Measurements from ENCODE around the gene FRMD4B. TPM values are rescaled to one million over a fixed set of nuclear protein-coding genes. Genes with fewer than 3 reads are reported as not detected.

FRMD4B gene
- total and polyA plus RNA-seq, 2 donors from 2014 or later: 11.8 to 50.5 TPM

- H3K27me3 ChIP-seq (ENCODE audit: control insufficient read depth, insufficient read depth, low read length): no peaks in the 10 kb centered on the region
- intact Hi-C loops (cut with DNase I): no loop called here
- FAIRE-seq: peak; percentile 30
- peak overlapping the region; percentile 53 to 84 (median 68) for H3K4me3 ChIP-seq (ENCODE audit: low read length in 3 of 3)
- H3K27ac ChIP-seq (ENCODE audit: low read depth in 2 of 2, low read length in 2 of 2): peak overlapping the region; percentile 59 to 79
- H3K9me3 ChIP-seq (ENCODE audit: control insufficient read depth in 2 of 3, insufficient read depth in 1 of 3, low read length in 3 of 3): no peaks in the 10 kb centered on the region
- peak in 4 of 5 donors; percentile 83 to 96 (median 90) for DNase-seq
- no peak for TF ChIP-seq CTCF (IDR thresholded peaks at IDR 0.05; ENCODE audit: borderline replicate concordance, extremely low read depth, insufficient read depth)
- H3K36me3 ChIP-seq (ENCODE audit: control insufficient read depth in 2 of 3, insufficient read depth in 3 of 3, low read length in 3 of 3): peaks cover 2 to 11% (median 3%) of the 10 kb centered on the region in 3 donors
- no peaks in the 10 kb centered on the region for H3K4me1 ChIP-seq (ENCODE audit: control insufficient read depth in 2 of 3, insufficient read depth in 2 of 3, low read depth in 1 of 3, low read length in 3 of 3)
- H3K9ac ChIP-seq (ENCODE audit: low read length in 3 of 3): peak overlapping the region; percentile 0 to 69 (median 1)
Observed at GRCh38 chr3:69200384-69201068, 185.4 kb downstream of the FRMD4B start.

GRCh38 chr3:69199942-69200341, 185.9 kb downstream of the FRMD4B start:
- Histone ChIP-seq H3K27me3 (ENCODE audit: control insufficient read depth, insufficient read depth, low read length) (no peaks in the 10 kb centered on the region), H3K27ac (ENCODE audit: low read depth in 2 of 2, low read length in 2 of 2) (peak overlapping the region; percentile 51 to 79), H3K4me3 (ENCODE audit: low read length in 3 of 3) (peak overlapping the region; percentile 53 to 84 (median 68)), H3K9me3 (ENCODE audit: control insufficient read depth in 2 of 3, insufficient read depth in 1 of 3, low read length in 3 of 3) (no peaks in the 10 kb centered on the region), H3K9ac (ENCODE audit: low read length in 3 of 3) (peak overlapping the region; percentile 4 to 69 (median 43)), H3K4me1 (ENCODE audit: control insufficient read depth in 2 of 3, insufficient read depth in 2 of 3, low read depth in 1 of 3, low read length in 3 of 3) (no peaks in the 10 kb centered on the region), H3K36me3 (ENCODE audit: control insufficient read depth in 2 of 3, insufficient read depth in 3 of 3, low read length in 3 of 3) (peaks cover 2 to 15% (median 9%) of the 10 kb centered on the region in 3 donors)
- no peak for FAIRE-seq
- intact Hi-C loops (cut with DNase I): no loop called here
- no peak for TF ChIP-seq CTCF (IDR thresholded peaks at IDR 0.05; ENCODE audit: borderline replicate concordance, extremely low read depth, insufficient read depth)
- peak in 2 of 5 donors; percentile 11 to 34 for DNase-seq

GRCh38 chr3:69197922-69198530, 187.9 kb downstream of the FRMD4B start:
- FAIRE-seq: no peak
- Histone ChIP-seq H3K27me3 (ENCODE audit: control insufficient read depth, insufficient read depth, low read length) (no peaks in the 10 kb centered on the region), H3K9me3 (ENCODE audit: control insufficient read depth in 2 of 3, insufficient read depth in 1 of 3, low read length in 3 of 3) (no peaks in the 10 kb centered on the region), H3K4me3 (ENCODE audit: low read length in 3 of 3) (peak overlapping the region in 1 of 3 donors; percentile 8), H3K36me3 (ENCODE audit: control insufficient read depth in 2 of 3, insufficient read depth in 3 of 3, low read length in 3 of 3) (peaks cover 4 to 26% (median 24%) of the 10 kb centered on the region in 3 donors), H3K27ac (ENCODE audit: low read depth in 2 of 2, low read length in 2 of 2) (no peak overlapping the region), H3K9ac (ENCODE audit: low read length in 3 of 3) (no peak overlapping the region), H3K4me1 (ENCODE audit: control insufficient read depth in 2 of 3, insufficient read depth in 2 of 3, low read depth in 1 of 3, low read length in 3 of 3) (no peaks in the 10 kb centered on the region)
- intact Hi-C loops (cut with DNase I): no loop called here
- DNase-seq: no peak
- no peak for TF ChIP-seq CTCF (IDR thresholded peaks at IDR 0.05; ENCODE audit: borderline replicate concordance, extremely low read depth, insufficient read depth)
